GM23338 (cell line): ENCODE measurements around the gene KCNJ6.

ENCODE experiments used
- CREB1 ChIP-seq: fragments of 250-450 bp; sonication (Bioruptor Pico); IDR thresholded peaks from 2 replicates; pipeline ENCODE4 v1.5.0; 2020; ENCODE audit warnings: low read depth, mild to moderate bottlenecking, moderate library complexity
- CTCF ChIP-seq, 2 experiments: fragments of 200-600 bp in 1 of 2; sonication (generic) in 1 of 2; conservative IDR thresholded peaks; 2 replicates each; pipeline versions ENCODE4 v1.5.1 to v1.6.1; 2016 to 2017; ENCODE audit warnings: antibody characterized with exemption in 2 of 2, low read depth in 2 of 2, mild to moderate bottlenecking in 2 of 2, moderate library complexity in 1 of 2
- ETS1 ChIP-seq: IDR thresholded peaks from 2 replicates; pipeline ENCODE4 v1.6.1; 2016; ENCODE audit warnings: antibody characterized with exemption
- EZH2 ChIP-seq: fragments of 200-600 bp; sonication (generic); IDR thresholded peaks from one replicate; pipeline ENCODE4 v1.8.0; 2017; ENCODE audit warnings: antibody characterized with exemption, mild to moderate bottlenecking, low read depth; ENCODE audit not compliant: unreplicated experiment
- EZH2phosphoT487 ChIP-seq: fragments of 200-600 bp; sonication (generic); IDR thresholded peaks from one replicate; pipeline ENCODE4 v1.8.1; 2018; ENCODE audit warnings: antibody characterized with exemption; ENCODE audit not compliant: unreplicated experiment
- JUNB ChIP-seq: IDR thresholded peaks from one replicate; pipeline ENCODE4 v1.6.1; 2016; ENCODE audit warnings: antibody characterized with exemption; ENCODE audit not compliant: unreplicated experiment
- NANOG ChIP-seq: IDR thresholded peaks from 2 replicates; pipeline ENCODE4 v1.6.1; 2016; ENCODE audit warnings: antibody characterized with exemption, borderline replicate concordance
- POLR2AphosphoS5 ChIP-seq: IDR thresholded peaks from 2 replicates; pipeline ENCODE4 v1.6.1; 2016; ENCODE audit warnings: antibody characterized with exemption, low read depth
- REST ChIP-seq: IDR thresholded peaks from one replicate; pipeline ENCODE4 v1.6.1; 2018; ENCODE audit warnings: antibody characterized with exemption; ENCODE audit not compliant: unreplicated experiment
- STAT1 ChIP-seq: IDR thresholded peaks from one replicate; pipeline ENCODE4 v1.6.1; 2016; ENCODE audit warnings: antibody characterized with exemption; ENCODE audit not compliant: unreplicated experiment
- ZNF114 ChIP-seq: fragments of 250-450 bp; sonication (Bioruptor Pico); IDR thresholded peaks from 2 replicates; pipeline ENCODE4 v1.5.0; 2020; ENCODE audit warnings: mild to moderate bottlenecking, moderate library complexity
- ZNF331 ChIP-seq: fragments of 250-450 bp; sonication (Bioruptor Pico); IDR thresholded peaks from 2 replicates; pipeline ENCODE4 v1.5.0; 2020; ENCODE audit warnings: low read depth, mild to moderate bottlenecking, moderate library complexity
- ZNF462 ChIP-seq: fragments of 250-450 bp; sonication (Bioruptor Pico); IDR thresholded peaks from 2 replicates; pipeline ENCODE4 v1.5.0; 2020; ENCODE audit warnings: mild to moderate bottlenecking, moderate library complexity

GRCh38 chr21:37601915-37602314 lies 314.3 kb downstream of the KCNJ6 start:
- no peak for TF ChIP-seq CTCF (conservative IDR thresholded peaks at IDR 0.05; ENCODE audit: low read depth in 2 of 2)
- no peak for TF ChIP-seq REST
- TF ChIP-seq EZH2phosphoT487 = no peak
- no peak for TF ChIP-seq POLR2AphosphoS5
- TF ChIP-seq EZH2 = no peak
- no peak for TF ChIP-seq JUNB
- no peak for TF ChIP-seq CREB1 (CRISPR knock-in tag)
- no peak for TF ChIP-seq ZNF114
- no peak for TF ChIP-seq STAT1
- no peak for TF ChIP-seq ZNF462 (CRISPR knock-in tag)
- TF ChIP-seq ZNF331 (CRISPR knock-in tag) = no peak
- no peak for TF ChIP-seq ETS1
- TF ChIP-seq NANOG = no peak
